ENCODE measurements around the gene LGI2. TPM values are rescaled to one million over a fixed set of nuclear protein-coding genes. Genes with fewer than 3 reads are reported as not detected.

The LGI2 gene
- total and polyA plus RNA-seq, 2 experiments from 2014 or later, result 0.63 to 8.0 TPM

DNA sequence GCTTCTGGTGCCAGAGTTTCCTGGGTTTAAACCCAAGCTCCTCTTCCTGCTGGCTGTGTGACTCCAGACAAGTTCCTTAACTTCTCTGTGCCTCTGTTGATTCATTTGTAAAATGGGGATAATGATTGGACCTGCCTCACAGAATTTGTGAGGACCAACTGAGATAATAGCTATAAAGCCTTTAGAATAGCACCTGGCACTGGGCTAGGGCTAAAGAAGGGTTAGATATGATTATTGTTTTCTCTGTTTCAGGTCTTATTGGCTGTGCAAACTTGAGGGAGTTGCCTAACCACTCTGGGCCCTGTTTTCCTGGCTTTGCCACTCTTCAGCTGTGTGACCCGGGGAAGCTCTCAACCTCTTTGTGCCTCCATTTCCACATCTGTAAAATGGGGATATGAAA lies 37.8 kb downstream of the LGI2 start:
- Histone ChIP-seq H4K20me1 (replicated peaks; ENCODE audit: insufficient read depth) (no peaks in the 10 kb centered on the region), H3K27me3 (ENCODE audit: insufficient read depth) (no peaks in the 10 kb centered on the region), H3K79me2 (replicated peaks; ENCODE audit: insufficient read depth) (no peaks in the 10 kb centered on the region), H3K36me3 (ENCODE audit: insufficient read depth) (no peaks in the 10 kb centered on the region), H3K4me3 (no peak overlapping the region), H2AFZ (no peak overlapping the region), H3K4me2 (no peak overlapping the region), H3F3A (replicated peaks; ENCODE audit: low read depth) (no peaks in the 10 kb centered on the region), H3K4me1 (ENCODE audit: insufficient read depth) (no peaks in the 10 kb centered on the region), H3K27ac (ENCODE audit: low read depth) (no peak overlapping the region), H3K9me2 (ENCODE audit: insufficient read depth) (0 out of 2 replicates have a peak, but pooled peaks cover 2% of the 10 kb centered on the region)
- ATAC-seq, result no peak
- Mint-ChIP-seq H3K9me3 (peaks cover 7% of the 10 kb centered on the region; the same call in 2 of the 3 replicates), H3K27ac (no peak overlapping the region), H3K4me3 (no peak overlapping the region), H3K36me3 (ENCODE audit: low read depth) (0 out of 3 replicates have a peak, but pooled peaks cover 4% of the 10 kb centered on the region), H3K27me3 (ENCODE audit: insufficient read depth, low read depth, poor library complexity) (no peaks in the 10 kb centered on the region), H3K4me1 (peaks cover 9% of the 10 kb centered on the region)
- no peak for DNase-seq (ENCODE audit: low spot score)
- TF ChIP-seq ZNF114 (CRISPR knock-in tag; IDR thresholded peaks at IDR 0.05) (no peak), CTCF (conservative IDR thresholded peaks at IDR 0.05; ENCODE audit: low read depth in 2 of 2) (no peak), POLR2AphosphoS5 (IDR thresholded peaks at IDR 0.05; ENCODE audit: low read depth) (no peak), NANOG (IDR thresholded peaks at IDR 0.05; ENCODE audit: borderline replicate concordance) (no peak), EZH2phosphoT487 (IDR thresholded peaks at IDR 0.05; ENCODE audit: unreplicated experiment) (no peak), EZH2 (IDR thresholded peaks at IDR 0.05; ENCODE audit: low read depth, unreplicated experiment) (no peak), STAT1 (IDR thresholded peaks at IDR 0.05; ENCODE audit: unreplicated experiment) (no peak), ZNF331 (CRISPR knock-in tag; IDR thresholded peaks at IDR 0.05; ENCODE audit: low read depth) (no peak), ETS1 (IDR thresholded peaks at IDR 0.05) (no peak), CREB1 (CRISPR knock-in tag; IDR thresholded peaks at IDR 0.05; ENCODE audit: low read depth) (no peak), JUNB (IDR thresholded peaks at IDR 0.05; ENCODE audit: unreplicated experiment) (no peak)
- TF ChIP-seq, protein P1, sequence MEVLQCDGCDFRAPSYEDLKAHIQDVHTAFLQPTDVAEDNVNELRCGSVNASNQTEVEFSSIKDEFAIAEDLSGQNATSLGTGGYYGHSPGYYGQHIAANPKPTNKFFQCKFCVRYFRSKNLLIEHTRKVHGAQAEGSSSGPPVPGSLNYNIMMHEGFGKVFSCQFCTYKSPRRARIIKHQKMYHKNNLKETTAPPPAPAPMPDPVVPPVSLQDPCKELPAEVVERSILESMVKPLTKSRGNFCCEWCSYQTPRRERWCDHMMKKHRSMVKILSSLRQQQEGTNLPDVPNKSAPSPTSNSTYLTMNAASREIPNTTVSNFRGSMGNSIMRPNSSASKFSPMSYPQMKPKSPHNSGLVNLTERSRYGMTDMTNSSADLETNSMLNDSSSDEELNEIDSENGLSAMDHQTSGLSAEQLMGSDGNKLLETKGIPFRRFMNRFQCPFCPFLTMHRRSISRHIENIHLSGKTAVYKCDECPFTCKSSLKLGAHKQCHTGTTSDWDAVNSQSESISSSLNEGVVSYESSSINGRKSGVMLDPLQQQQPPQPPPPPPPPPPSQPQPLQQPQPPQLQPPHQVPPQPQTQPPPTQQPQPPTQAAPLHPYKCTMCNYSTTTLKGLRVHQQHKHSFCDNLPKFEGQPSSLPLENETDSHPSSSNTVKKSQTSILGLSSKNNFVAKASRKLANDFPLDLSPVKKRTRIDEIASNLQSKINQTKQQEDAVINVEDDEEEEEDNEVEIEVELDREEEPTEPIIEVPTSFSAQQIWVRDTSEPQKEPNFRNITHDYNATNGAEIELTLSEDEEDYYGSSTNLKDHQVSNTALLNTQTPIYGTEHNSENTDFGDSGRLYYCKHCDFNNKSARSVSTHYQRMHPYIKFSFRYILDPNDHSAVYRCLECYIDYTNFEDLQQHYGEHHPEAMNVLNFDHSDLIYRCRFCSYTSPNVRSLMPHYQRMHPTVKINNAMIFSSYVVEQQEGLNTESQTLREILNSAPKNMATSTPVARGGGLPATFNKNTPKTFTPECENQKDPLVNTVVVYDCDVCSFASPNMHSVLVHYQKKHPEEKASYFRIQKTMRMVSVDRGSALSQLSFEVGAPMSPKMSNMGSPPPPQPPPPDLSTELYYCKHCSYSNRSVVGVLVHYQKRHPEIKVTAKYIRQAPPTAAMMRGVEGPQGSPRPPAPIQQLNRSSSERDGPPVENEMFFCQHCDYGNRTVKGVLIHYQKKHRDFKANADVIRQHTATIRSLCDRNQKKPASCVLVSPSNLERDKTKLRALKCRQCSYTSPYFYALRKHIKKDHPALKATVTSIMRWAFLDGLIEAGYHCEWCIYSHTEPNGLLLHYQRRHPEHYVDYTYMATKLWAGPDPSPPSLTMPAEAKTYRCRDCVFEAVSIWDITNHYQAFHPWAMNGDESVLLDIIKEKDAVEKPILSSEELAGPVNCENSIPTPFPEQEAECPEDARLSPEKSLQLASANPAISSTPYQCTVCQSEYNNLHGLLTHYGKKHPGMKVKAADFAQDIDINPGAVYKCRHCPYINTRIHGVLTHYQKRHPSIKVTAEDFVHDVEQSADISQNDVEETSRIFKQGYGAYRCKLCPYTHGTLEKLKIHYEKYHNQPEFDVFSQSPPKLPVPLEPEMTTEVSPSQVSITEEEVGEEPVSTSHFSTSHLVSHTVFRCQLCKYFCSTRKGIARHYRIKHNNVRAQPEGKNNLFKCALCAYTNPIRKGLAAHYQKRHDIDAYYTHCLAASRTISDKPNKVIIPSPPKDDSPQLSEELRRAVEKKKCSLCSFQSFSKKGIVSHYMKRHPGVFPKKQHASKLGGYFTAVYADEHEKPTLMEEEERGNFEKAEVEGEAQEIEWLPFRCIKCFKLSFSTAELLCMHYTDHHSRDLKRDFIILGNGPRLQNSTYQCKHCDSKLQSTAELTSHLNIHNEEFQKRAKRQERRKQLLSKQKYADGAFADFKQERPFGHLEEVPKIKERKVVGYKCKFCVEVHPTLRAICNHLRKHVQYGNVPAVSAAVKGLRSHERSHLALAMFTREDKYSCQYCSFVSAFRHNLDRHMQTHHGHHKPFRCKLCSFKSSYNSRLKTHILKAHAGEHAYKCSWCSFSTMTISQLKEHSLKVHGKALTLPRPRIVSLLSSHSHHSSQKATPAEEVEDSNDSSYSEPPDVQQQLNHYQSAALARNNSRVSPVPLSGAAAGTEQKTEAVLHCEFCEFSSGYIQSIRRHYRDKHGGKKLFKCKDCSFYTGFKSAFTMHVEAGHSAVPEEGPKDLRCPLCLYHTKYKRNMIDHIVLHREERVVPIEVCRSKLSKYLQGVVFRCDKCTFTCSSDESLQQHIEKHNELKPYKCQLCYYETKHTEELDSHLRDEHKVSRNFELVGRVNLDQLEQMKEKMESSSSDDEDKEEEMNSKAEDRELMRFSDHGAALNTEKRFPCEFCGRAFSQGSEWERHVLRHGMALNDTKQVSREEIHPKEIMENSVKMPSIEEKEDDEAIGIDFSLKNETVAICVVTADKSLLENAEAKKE (CRISPR knock-in tag; IDR thresholded peaks at IDR 0.05), result no peak
- TF ChIP-seq, protein P2, sequence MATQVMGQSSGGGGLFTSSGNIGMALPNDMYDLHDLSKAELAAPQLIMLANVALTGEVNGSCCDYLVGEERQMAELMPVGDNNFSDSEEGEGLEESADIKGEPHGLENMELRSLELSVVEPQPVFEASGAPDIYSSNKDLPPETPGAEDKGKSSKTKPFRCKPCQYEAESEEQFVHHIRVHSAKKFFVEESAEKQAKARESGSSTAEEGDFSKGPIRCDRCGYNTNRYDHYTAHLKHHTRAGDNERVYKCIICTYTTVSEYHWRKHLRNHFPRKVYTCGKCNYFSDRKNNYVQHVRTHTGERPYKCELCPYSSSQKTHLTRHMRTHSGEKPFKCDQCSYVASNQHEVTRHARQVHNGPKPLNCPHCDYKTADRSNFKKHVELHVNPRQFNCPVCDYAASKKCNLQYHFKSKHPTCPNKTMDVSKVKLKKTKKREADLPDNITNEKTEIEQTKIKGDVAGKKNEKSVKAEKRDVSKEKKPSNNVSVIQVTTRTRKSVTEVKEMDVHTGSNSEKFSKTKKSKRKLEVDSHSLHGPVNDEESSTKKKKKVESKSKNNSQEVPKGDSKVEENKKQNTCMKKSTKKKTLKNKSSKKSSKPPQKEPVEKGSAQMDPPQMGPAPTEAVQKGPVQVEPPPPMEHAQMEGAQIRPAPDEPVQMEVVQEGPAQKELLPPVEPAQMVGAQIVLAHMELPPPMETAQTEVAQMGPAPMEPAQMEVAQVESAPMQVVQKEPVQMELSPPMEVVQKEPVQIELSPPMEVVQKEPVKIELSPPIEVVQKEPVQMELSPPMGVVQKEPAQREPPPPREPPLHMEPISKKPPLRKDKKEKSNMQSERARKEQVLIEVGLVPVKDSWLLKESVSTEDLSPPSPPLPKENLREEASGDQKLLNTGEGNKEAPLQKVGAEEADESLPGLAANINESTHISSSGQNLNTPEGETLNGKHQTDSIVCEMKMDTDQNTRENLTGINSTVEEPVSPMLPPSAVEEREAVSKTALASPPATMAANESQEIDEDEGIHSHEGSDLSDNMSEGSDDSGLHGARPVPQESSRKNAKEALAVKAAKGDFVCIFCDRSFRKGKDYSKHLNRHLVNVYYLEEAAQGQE (IDR thresholded peaks at IDR 0.05; ENCODE audit: unreplicated experiment), result no peak
